Measurements from ENCODE around the gene BOLA3.
"Not testable (repeated sequence)": the region's sequence is repeated elsewhere in the genome, so short reads cannot be mapped to it uniquely, and the experiment has no call there.

The BOLA3 gene

GRCh38 chr2:74149247-74149525 is 1.5 kb upstream of the BOLA3 start:
- DNase-seq (ENCODE audit: low read depth) = no peak

DNA sequence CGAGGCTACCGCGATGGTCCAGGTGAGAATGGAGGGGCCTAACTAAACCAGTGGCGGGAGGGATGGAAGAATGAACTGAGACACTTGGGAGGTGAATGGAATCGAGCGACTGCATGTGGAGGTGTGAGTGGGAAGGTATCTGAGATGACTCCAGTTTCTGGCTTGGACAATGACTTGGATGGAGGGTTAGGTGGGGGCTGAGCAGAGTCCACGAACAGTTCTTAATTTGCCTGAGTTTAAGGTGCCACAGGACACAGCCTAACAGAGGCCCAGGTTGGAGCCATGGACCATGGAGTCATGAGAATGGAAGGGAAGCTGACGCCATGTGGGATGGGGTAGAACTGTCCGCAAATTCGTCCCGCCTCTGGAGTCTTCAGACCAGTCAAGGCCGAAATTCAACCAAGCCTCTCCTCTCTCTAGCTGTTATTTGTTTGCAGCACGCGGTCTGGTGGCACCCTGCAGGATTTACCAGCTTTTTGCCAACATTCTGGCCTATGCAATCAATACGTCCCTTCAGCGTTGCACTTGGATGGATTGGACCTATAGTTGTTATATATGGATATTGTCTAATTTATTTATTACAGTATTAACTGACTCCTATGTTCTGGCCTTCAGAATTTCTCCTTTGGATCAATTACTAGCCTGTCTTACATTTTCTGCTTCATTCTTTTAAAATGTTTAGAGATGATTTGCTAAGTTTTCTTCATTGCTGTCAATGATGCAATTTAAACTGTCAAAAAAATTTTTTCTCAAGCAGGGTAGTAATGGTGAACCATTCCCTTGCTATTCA is 940 bp upstream of the BOLA3 start:
- no peak for DNase-seq (ENCODE audit: low read depth)

DNA sequence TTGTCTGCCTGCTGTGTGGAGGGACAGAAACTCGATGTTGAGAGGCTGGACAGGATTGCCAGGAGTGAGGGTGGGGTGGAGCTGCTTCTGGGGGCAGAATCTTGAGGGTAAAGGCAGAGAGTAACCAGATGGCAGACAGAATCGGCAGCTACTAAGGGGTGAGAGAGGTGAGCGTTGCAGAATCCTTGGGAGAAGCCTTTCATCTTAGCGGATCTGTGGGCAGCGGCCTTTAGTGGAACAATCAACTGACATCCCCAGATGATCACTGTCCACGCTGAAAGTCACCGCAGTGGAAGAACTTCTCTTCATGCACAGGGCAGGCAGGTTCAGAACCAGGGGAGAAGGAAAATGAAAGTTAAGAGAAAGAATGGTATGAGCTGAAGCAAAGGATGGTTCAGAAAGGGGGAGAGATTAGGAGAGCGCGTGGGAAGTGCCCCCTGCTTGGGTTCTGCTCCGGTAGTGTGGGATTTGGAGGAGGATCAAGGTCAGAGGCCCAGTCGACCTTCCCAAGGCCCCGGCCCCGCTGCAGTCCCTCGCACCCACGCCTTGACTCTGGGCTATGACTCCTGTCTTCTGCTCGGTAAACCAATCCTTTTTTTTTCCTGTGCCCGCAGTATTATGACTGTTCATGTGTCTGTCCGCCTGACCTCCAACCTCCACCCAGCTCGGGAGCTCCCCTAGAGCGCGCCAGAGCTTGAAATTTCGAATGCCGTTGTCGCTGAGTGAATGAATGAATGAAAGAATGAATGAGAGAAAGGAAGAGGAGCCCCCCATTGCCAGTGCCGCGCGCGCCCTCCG is 584 bp downstream of the BOLA3 start:
- DNase-seq (ENCODE audit: low read depth) = peak; percentile 63

GRCh38 chr2:74142340-74142739 is 5.4 kb downstream of the BOLA3 start:
- no peak for DNase-seq (ENCODE audit: low read depth)

GRCh38 chr2:74138600-74139323 is 8.9 kb downstream of the BOLA3 start:
- DNase-seq (ENCODE audit: low read depth) = no peak

DNA sequence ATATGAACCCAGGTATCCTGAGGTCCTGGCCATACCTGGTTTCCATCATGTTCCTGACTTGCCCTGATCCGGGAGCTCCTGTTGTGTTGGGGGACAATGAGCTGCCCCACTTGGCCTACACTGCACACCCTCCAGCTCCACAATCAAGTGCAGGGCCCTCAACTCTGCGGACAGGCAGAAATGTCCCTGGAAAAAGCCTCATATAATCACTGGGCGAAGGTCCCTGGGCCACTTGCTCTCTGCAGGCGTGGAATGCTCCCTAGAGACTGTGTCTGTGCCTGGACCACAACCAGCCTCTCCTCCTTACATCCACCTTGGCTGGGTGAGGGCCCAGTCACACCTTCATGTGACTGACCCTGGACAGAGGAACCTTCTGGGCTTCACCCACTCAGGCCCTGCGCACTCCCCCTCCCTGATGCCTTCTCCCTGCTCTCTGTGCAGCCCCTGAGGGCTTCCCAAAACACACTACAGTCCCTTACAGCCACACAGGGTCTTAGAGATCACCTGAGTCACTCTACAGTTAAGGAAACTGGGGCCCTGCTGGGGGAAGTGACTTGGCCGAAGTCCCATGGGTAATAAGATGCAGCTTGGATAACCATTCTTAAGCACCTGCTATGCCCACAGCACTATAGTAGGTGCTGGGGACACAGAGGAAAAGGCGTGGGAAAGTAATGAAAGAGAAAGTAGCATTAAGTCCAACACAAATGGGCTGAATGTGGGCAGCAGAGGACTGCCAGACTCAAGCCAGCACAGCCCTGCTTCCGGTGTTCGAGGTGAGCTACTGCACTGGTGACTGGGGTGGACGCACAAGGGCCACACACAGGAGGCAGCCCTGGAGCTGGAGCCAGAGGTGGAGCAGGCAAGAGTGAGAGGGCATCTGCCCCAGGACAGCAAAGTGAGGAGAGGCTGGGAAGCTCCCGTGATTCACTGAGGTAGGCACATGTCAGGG is 9.8 kb downstream of the BOLA3 start:
- DNase-seq (ENCODE audit: low read depth) = no peak

DNA sequence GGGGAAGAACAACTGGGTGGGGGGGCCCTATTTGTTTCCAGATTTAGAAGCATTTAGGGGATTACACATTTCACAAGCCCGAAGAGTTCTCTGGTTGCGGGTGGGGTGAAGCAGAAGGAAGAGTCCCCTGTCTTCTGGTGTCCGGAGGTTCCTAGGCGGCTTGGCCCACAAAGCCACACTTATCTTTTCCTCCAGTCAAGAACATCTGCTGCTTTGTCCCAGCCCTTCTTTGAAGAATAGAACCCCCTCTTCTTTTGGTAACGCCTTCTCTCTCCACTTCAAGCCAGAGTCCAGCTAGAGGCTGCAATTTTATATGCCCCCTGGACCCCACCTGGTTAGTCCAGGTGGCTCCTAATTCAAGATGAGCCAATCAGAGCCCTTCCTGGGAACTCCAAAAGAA is 15.8 kb downstream of the BOLA3 start:
- no peak for DNase-seq (ENCODE audit: low read depth)

GRCh38 chr2:74130211-74130995 is 17.3 kb downstream of the BOLA3 start:
- no peak for DNase-seq (ENCODE audit: low read depth)

GRCh38 chr2:74128206-74128605 is 19.5 kb downstream of the BOLA3 start:
- no peak for DNase-seq (ENCODE audit: low read depth)

- not testable (repeated sequence) for DNase-seq (ENCODE audit: low read depth)
Observed at GRCh38 chr2:74123955-74124354, 23.8 kb downstream of the BOLA3 start.

DNA sequence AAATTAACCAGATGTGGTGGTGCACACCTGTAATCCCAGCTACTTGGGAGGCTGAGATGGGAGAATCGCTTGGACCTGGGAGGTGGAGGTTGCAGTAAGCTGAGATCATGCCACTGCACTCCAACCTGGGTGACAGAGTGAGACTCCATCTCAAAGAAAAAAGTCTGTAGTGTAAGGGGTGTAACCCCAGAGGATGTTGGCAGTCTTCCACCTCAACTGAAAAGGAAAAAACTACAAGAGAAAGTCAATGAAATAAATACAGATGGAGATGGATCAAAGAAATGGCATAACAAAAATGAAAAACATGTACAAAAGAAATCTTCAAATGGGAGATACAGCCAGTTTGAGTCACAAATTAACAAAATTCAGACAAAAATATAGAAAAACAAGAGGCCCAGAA is 25.9 kb downstream of the BOLA3 start:
- not testable (repeated sequence) for DNase-seq (ENCODE audit: low read depth)

- DNase-seq (ENCODE audit: low read depth) = peak; percentile 84
Observed at GRCh38 chr2:74119912-74120825, 27.5 kb downstream of the BOLA3 start.

- DNase-seq (ENCODE audit: low read depth) = peak; percentile 18
Observed at GRCh38 chr2:74119339-74119738, 28.4 kb downstream of the BOLA3 start.

GRCh38 chr2:74111380-74111779 is 36.3 kb downstream of the BOLA3 start:
- DNase-seq (ENCODE audit: low read depth) = no peak

GRCh38 chr2:74110537-74110936 is 37.2 kb downstream of the BOLA3 start:
- no peak for DNase-seq (ENCODE audit: low read depth)

- no peak for DNase-seq (ENCODE audit: low read depth)
Observed at GRCh38 chr2:74109551-74109950, 38.2 kb downstream of the BOLA3 start.

- no peak for DNase-seq (ENCODE audit: low read depth)
Observed at GRCh38 chr2:74107071-74107470, 40.6 kb downstream of the BOLA3 start.

GRCh38 chr2:74105413-74105812 is 42.3 kb downstream of the BOLA3 start:
- DNase-seq (ENCODE audit: low read depth) = no peak

- no peak for DNase-seq (ENCODE audit: low read depth)
Observed at GRCh38 chr2:74104839-74105238, 42.9 kb downstream of the BOLA3 start.

DNA sequence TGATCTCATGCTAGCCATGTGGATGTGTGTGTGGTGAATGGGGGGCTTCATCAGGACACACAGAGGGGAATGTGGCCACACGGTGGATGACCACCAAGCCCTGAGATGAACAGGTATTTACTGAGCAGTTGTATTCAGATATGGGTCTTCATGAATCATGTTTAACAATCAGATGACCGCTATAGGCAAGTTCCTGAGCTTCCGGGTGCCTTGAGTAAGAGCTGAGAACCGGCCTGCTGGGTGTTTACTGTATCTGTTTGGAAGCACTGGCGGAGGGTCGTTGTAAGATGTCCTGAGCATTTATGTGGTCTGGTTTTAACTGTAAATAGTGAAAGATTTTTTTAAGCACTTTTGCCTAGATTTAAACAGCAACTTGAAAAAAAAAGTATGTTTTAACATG is 43.9 kb downstream of the BOLA3 start:
- no peak for DNase-seq (ENCODE audit: low read depth)
